ENCODE results near the gene SMCHD1. TPM values are rescaled to one million over a fixed set of nuclear protein-coding genes. Genes with fewer than 3 reads are reported as not detected.

SMCHD1 gene
- total and polyA plus RNA-seq, 2 experiments from 2014 or later: 7.7 to 39.0 TPM

DNA sequence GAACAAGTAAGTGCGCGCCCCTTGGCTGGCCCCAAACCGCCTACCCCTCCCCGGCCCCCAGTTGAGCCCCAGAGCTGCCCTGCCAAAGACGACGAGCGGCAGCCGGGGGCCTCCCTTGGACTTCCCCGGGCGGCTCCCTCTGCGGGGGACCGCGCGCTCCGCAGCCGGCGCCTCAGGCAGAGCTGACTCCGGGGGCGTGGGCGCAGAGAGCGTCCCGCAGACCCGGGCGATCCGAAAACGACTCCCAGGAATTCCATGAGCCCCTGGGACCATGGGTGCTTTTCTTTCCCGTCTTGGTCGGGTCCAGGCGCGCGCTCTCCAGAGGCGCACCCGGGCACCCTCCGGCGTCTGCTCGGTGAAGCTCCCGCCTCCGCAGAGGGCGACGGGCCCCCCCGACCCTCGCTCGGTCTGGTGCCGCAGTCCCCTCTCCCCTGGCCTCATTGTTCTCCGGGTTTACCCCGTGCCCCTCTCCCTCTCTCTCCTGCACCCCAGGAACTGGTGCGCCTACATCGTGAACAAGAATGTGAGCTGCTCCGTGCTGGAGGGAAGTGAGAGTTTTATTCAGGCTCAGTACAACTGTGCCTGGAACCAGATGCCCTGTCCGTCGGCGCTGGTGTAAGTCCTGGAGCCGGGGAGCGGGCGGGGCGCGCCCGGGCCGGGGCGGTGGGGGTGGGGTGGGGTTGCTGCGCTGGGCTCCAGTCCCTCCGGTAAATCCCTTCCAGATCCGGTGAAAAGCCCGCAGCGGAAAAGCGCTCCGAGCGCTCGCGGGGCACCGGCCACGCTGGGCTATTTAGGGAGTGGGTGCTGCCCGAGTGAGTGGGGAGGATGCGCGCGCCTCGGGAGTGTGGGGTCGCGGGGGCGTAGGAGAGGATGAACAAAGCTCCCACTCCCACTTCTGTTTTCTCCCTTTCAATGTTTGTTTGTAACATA lies 192.1 kb downstream of the SMCHD1 start:
- no peaks in the 10 kb centered on the region for H3K79me2 ChIP-seq (replicated peaks; ENCODE audit: insufficient read depth)
- no peaks in the 10 kb centered on the region for H3K36me3 ChIP-seq (ENCODE audit: insufficient read depth)
- no peaks in the 10 kb centered on the region for H3K9me2 ChIP-seq (ENCODE audit: insufficient read depth)
- peaks cover 7% of the 10 kb centered on the region for H3K4me1 ChIP-seq (ENCODE audit: insufficient read depth)
- H3K27me3 ChIP-seq (ENCODE audit: insufficient read depth): peaks cover 78% of the 10 kb centered on the region
- H3F3A ChIP-seq (replicated peaks; ENCODE audit: low read depth): peaks cover 5% of the 10 kb centered on the region; the same call in 1 of the 2 replicates
- H2AFZ ChIP-seq: peak overlapping the region; percentile 98
- Mint-ChIP-seq H3K27me3 (ENCODE audit: insufficient read depth, low read depth, poor library complexity) (peaks cover 57% of the 10 kb centered on the region), H3K4me1 (peaks cover 5% of the 10 kb centered on the region), H3K27ac (no peak overlapping the region), H3K36me3 (ENCODE audit: low read depth) (no peaks in the 10 kb centered on the region; the same call in 2 of the 3 replicates), H3K4me3 (peak overlapping the region; percentile 90), H3K9me3 (no peaks in the 10 kb centered on the region; the same call in 2 of the 3 replicates)
- peak overlapping the region; percentile 94 for H3K4me3 ChIP-seq
- peak overlapping the region; percentile 94 for H3K4me2 ChIP-seq
- ATAC-seq (peak; percentile 71), DNase-seq (ENCODE audit: low spot score) (peak; percentile 69)
- no peak overlapping the region for H3K27ac ChIP-seq (ENCODE audit: low read depth)
- TF ChIP-seq EZH2 (IDR thresholded peaks at IDR 0.05; ENCODE audit: low read depth, unreplicated experiment): peak; percentile 45
- TF ChIP-seq, protein P1, sequence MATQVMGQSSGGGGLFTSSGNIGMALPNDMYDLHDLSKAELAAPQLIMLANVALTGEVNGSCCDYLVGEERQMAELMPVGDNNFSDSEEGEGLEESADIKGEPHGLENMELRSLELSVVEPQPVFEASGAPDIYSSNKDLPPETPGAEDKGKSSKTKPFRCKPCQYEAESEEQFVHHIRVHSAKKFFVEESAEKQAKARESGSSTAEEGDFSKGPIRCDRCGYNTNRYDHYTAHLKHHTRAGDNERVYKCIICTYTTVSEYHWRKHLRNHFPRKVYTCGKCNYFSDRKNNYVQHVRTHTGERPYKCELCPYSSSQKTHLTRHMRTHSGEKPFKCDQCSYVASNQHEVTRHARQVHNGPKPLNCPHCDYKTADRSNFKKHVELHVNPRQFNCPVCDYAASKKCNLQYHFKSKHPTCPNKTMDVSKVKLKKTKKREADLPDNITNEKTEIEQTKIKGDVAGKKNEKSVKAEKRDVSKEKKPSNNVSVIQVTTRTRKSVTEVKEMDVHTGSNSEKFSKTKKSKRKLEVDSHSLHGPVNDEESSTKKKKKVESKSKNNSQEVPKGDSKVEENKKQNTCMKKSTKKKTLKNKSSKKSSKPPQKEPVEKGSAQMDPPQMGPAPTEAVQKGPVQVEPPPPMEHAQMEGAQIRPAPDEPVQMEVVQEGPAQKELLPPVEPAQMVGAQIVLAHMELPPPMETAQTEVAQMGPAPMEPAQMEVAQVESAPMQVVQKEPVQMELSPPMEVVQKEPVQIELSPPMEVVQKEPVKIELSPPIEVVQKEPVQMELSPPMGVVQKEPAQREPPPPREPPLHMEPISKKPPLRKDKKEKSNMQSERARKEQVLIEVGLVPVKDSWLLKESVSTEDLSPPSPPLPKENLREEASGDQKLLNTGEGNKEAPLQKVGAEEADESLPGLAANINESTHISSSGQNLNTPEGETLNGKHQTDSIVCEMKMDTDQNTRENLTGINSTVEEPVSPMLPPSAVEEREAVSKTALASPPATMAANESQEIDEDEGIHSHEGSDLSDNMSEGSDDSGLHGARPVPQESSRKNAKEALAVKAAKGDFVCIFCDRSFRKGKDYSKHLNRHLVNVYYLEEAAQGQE (IDR thresholded peaks at IDR 0.05; ENCODE audit: unreplicated experiment): no peak
- no peaks in the 10 kb centered on the region for H4K20me1 ChIP-seq (replicated peaks; ENCODE audit: insufficient read depth)

DNA sequence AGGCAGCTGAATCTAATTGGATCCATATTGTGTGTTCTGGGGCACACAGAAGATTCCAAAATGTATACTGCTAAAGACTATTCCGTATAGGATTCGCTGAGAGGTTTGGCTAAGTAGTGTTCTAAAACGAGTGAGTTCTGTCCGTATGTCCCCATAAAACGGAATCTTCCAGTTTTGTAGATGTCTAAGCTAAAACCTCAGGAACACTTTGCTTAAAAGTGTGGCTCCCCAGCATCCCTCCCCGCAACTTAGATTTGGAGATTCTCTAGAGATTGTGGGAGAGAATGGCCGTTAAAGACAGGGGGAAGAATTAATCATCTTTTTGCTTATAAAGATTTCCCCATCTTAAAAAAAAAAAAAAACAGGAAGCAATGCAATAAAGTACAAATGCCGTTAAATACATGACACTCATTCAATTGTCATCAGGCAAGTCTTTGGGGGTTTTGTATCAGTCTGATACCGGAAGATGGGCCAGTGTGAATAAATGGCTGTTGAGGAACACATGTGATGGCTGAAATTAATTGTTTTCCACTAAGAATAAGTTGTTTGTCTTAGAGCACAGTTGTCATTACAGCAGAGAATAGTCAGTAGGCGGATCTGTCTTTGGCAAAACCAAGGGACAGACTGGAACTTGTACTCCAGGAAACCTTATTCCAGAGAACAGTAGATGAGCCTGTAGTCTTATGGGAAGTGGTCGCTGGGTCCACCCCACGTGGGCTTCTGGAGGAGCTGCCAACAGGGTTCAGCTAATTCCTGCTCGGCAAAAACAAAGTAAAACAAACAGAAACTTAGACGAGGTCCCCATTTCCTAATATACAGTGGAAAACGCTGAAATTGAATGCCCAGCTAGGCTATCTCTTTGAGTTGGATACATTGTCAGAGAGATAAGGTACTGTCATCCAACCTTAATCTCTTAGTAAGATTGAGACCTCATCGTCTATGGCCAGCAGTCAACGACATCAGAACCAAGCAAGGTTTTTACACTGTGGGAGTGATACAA lies 193.0 kb downstream of the SMCHD1 start:
- H3K27ac Mint-ChIP-seq: no peak overlapping the region
- peaks cover 54% of the 10 kb centered on the region for H3K27me3 Mint-ChIP-seq (ENCODE audit: insufficient read depth, low read depth, poor library complexity)

More for the DNA sequence above, 193.0 kb downstream of the SMCHD1 start:
- H3K27me3 ChIP-seq (ENCODE audit: insufficient read depth): peaks cover 70% of the 10 kb centered on the region
- H2AFZ ChIP-seq: peak overlapping the region; percentile 98
- no peak for DNase-seq (ENCODE audit: low spot score)
- no peaks in the 10 kb centered on the region; the same call in 2 of the 3 replicates for H3K36me3 Mint-ChIP-seq (ENCODE audit: low read depth)
- no peaks in the 10 kb centered on the region for H3K36me3 ChIP-seq (ENCODE audit: insufficient read depth)
- peak overlapping the region; percentile 94 for H3K4me2 ChIP-seq
- H3K9me2 ChIP-seq (ENCODE audit: insufficient read depth): no peaks in the 10 kb centered on the region
- H3K27ac ChIP-seq (ENCODE audit: low read depth): no peak overlapping the region
- peaks cover 5% of the 10 kb centered on the region; the same call in 1 of the 2 replicates for H3F3A ChIP-seq (replicated peaks; ENCODE audit: low read depth)
- ATAC-seq: no peak
- no peaks in the 10 kb centered on the region for H4K20me1 ChIP-seq (replicated peaks; ENCODE audit: insufficient read depth)
- H3K79me2 ChIP-seq (replicated peaks; ENCODE audit: insufficient read depth): no peaks in the 10 kb centered on the region
- H3K4me1 ChIP-seq (ENCODE audit: insufficient read depth): peaks cover 7% of the 10 kb centered on the region
- no peaks in the 10 kb centered on the region; the same call in 2 of the 3 replicates for H3K9me3 Mint-ChIP-seq
- peaks cover 5% of the 10 kb centered on the region for H3K4me1 Mint-ChIP-seq
- TF ChIP-seq ZNF331 (CRISPR knock-in tag; IDR thresholded peaks at IDR 0.05; ENCODE audit: low read depth) (no peak), EZH2 (IDR thresholded peaks at IDR 0.05; ENCODE audit: low read depth, unreplicated experiment) (peak; percentile 79)
- peak overlapping the region; percentile 90 for H3K4me3 Mint-ChIP-seq
- H3K4me3 ChIP-seq: peak overlapping the region; percentile 94
